Type B pancreatic cell (in vitro differentiated cells): Measurements from ENCODE around the gene GRIN2A. TPM values are rescaled to one million over a fixed set of nuclear protein-coding genes. Genes with fewer than 3 reads are reported as not detected.

Experiments
- DNase-seq: peaks from one replicate; pipeline ENCODE4 v3.0.0; 2021; ENCODE audit warnings: mixed read lengths; ENCODE audit not compliant: unreplicated experiment; ENCODE audit errors: extremely low spot score
- H3K27ac Mint-ChIP-seq: 2 replicates; pipeline ENCODE4 v1.8.0; 2021; ENCODE audit warnings: mild to moderate bottlenecking, mixed read lengths
- H3K27me3 Mint-ChIP-seq: 2 replicates; pipeline ENCODE4 v1.8.0; 2021; ENCODE audit warnings: mixed read lengths
- H3K36me3 Mint-ChIP-seq: 2 replicates; pipeline ENCODE4 v1.8.0; 2021; ENCODE audit warnings: mixed read lengths
- H3K4me1 Mint-ChIP-seq: one replicate; pipeline ENCODE4 v1.8.0; 2021; ENCODE audit warnings: mixed read lengths; ENCODE audit not compliant: unreplicated experiment
- H3K4me3 Mint-ChIP-seq: 2 replicates; pipeline ENCODE4 v1.8.0; 2021; ENCODE audit warnings: mild to moderate bottlenecking, mixed read lengths
- H3K9me3 Mint-ChIP-seq: 2 replicates; pipeline ENCODE4 v1.8.0; 2021; ENCODE audit warnings: mixed read lengths
- total RNA-seq: library from RNA; stranded (reverse); gene quantifications from 2 replicates; pipeline ENCODE4 v1.2.1, GENCODE V29; 2021; ENCODE audit warnings: low replicate concordance
- TF ChIP-seq, protein P1 (sequence below): fragments of 200-600 bp; sonication (generic); conservative IDR thresholded peaks from 2 replicates; pipeline ENCODE4 v1.5.0; 2021; ENCODE audit warnings: antibody characterized with exemption, mild to moderate bottlenecking

GRIN2A gene
- total RNA-seq, 1 donor from 2014 or later = 7.1 TPM

DNA sequence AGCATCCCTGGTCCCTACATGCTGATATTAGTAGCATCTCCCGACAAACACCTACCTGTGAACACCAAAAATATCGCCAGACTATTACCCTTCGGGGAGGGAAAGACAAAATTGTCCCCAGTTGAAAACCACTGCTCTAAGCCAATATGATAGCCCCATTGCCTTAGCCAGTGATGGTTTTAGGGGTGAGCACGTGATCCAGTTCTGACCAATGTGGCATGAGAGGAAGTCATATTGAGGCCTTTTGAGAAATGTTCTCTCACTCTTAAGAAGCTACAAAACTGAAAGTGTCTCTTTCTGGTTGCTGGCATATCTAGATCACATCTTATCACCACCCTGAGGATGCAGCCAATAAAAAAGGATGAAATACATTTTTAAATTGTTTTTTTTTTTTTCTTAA is 136.3 kb downstream of the GRIN2A start:
- Mint-ChIP-seq H3K36me3 (no peaks in the 10 kb centered on the region), H3K27ac (no peak overlapping the region), H3K27me3 (peaks cover 20% of the 10 kb centered on the region), H3K4me3 (no peak overlapping the region), H3K4me1 (no peaks in the 10 kb centered on the region), H3K9me3 (no peaks in the 10 kb centered on the region)
- no peak for DNase-seq
- TF ChIP-seq, protein P1, sequence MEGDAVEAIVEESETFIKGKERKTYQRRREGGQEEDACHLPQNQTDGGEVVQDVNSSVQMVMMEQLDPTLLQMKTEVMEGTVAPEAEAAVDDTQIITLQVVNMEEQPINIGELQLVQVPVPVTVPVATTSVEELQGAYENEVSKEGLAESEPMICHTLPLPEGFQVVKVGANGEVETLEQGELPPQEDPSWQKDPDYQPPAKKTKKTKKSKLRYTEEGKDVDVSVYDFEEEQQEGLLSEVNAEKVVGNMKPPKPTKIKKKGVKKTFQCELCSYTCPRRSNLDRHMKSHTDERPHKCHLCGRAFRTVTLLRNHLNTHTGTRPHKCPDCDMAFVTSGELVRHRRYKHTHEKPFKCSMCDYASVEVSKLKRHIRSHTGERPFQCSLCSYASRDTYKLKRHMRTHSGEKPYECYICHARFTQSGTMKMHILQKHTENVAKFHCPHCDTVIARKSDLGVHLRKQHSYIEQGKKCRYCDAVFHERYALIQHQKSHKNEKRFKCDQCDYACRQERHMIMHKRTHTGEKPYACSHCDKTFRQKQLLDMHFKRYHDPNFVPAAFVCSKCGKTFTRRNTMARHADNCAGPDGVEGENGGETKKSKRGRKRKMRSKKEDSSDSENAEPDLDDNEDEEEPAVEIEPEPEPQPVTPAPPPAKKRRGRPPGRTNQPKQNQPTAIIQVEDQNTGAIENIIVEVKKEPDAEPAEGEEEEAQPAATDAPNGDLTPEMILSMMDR = no peak

GRCh38 chr16:10045291-10045775 is 136.9 kb downstream of the GRIN2A start:
- H3K27ac Mint-ChIP-seq = no peak overlapping the region
- H3K4me3 Mint-ChIP-seq = no peak overlapping the region
- no peaks in the 10 kb centered on the region for H3K36me3 Mint-ChIP-seq
- TF ChIP-seq, protein P1 = no peak
- DNase-seq = no peak
- no peaks in the 10 kb centered on the region for H3K9me3 Mint-ChIP-seq
- H3K27me3 Mint-ChIP-seq = peaks cover 20% of the 10 kb centered on the region
- H3K4me1 Mint-ChIP-seq = no peaks in the 10 kb centered on the region

GRCh38 chr16:10040136-10041080 is 141.8 kb downstream of the GRIN2A start:
- Mint-ChIP-seq H3K9me3 (no peaks in the 10 kb centered on the region), H3K27ac (no peak overlapping the region), H3K4me3 (no peak overlapping the region), H3K36me3 (no peaks in the 10 kb centered on the region), H3K27me3 (peaks cover 41% of the 10 kb centered on the region), H3K4me1 (peaks cover 5% of the 10 kb centered on the region)
- DNase-seq = no peak
- TF ChIP-seq, protein P1 = no peak

GRCh38 chr16:10039220-10040096 is 142.8 kb downstream of the GRIN2A start:
- Mint-ChIP-seq H3K27ac (no peak overlapping the region), H3K4me1 (peaks cover 5% of the 10 kb centered on the region), H3K36me3 (no peaks in the 10 kb centered on the region), H3K27me3 (peaks cover 46% of the 10 kb centered on the region), H3K4me3 (peak overlapping the region; percentile 74), H3K9me3 (no peaks in the 10 kb centered on the region)
- DNase-seq = no peak
- TF ChIP-seq, protein P1 = peak; percentile 63

GRCh38 chr16:10037751-10038150 is 144.5 kb downstream of the GRIN2A start:
- Mint-ChIP-seq H3K9me3 (no peaks in the 10 kb centered on the region), H3K27ac (no peak overlapping the region), H3K36me3 (no peaks in the 10 kb centered on the region), H3K4me1 (peaks cover 5% of the 10 kb centered on the region), H3K27me3 (peaks cover 45% of the 10 kb centered on the region), H3K4me3 (no peak overlapping the region)
- TF ChIP-seq, protein P1 = no peak
- DNase-seq = no peak
